HepG2 (cell line): Measurements from ENCODE around the gene BMI1. TPM values are rescaled to one million over a fixed set of nuclear protein-coding genes. Genes with fewer than 3 reads are reported as not detected.

ENCODE experiments used
- ATAC-seq: fragments of 200-7000 bp; cut with Tn5 transposase; 3 replicates; pipeline ENCODE4 v1.9.1; 2020; ENCODE audit warnings: mild to moderate bottlenecking, moderate library complexity
- BruUV-seq: library from RNA; stranded (reverse); fragments of 400-500 nt; replicated peaks from 2 replicates; lab custom pipeline; 2021; lab: Mats Ljungman, UMichigan
- CTCF ChIA-PET: fragments of 300-600 bp; formaldehyde crosslinking; extraction: SDS; loops from one replicate; lab custom pipeline; 2021; ENCODE audit warnings: low total read pairs, inconsistent platforms, low intra/inter-chr PET ratio; lab: Yijun Ruan, JAX
- POLR2A ChIA-PET: fragments of 350-600 bp; sonication (Branson Sonifier 250); formaldehyde crosslinking; loops from one replicate; lab custom pipeline; 2020; ENCODE audit warnings: antibody characterized with exemption, inconsistent platforms; lab: Yijun Ruan, JAX
- DNase-seq: peaks from one replicate; pipeline ENCODE4 v3.0.0-alpha.2; 2015; ENCODE audit warnings: low spot score
- FAIRE-seq: peaks from 3 replicates; lab custom pipeline; 2011; peaks lifted over from hg19 to GRCh38; lab: Jason Lieb, UNC
- H2AFZ ChIP-seq: one replicate; pipeline ENCODE4 v1.6.1; 2011; ENCODE audit warnings: low read length, inconsistent platforms
- H3K27ac ChIP-seq: fragments of 300-600 bp; 3 replicates; pipeline ENCODE4 v1.8.0; 2011; ENCODE audit warnings: mixed run types, mild to moderate bottlenecking, mixed read lengths, low read length, inconsistent platforms; ENCODE audit not compliant: insufficient read depth; ENCODE audit errors: extremely low read length
- H3K27me3 ChIP-seq, 2 experiments: fragments of 200-600 bp in 1 of 2; 2 replicates in 1 of 2; 3 replicates in 1 of 2; pipeline versions ENCODE4 v1.6.0 to v1.8.0; 2011; ENCODE audit warnings: low read length in 2 of 2, mild to moderate bottlenecking in 2 of 2, moderate library complexity in 2 of 2, inconsistent platforms in 1 of 2; ENCODE audit not compliant: insufficient read depth in 2 of 2, control insufficient read depth in 1 of 2
- H3K36me3 ChIP-seq, 2 experiments: fragments of 200-600 bp in 1 of 2; replicated peaks in 1 of 2; 2 replicates in 1 of 2; 3 replicates in 1 of 2; pipeline versions ENCODE4 v1.5.1 to v1.8.0; 2011; ENCODE audit warnings: low read length in 2 of 2, inconsistent platforms in 1 of 2; ENCODE audit not compliant: insufficient read depth in 2 of 2, control insufficient read depth in 1 of 2
- H3K4me1 ChIP-seq: 2 replicates; pipeline ENCODE4 v1.5.1; 2012; ENCODE audit warnings: low read length, inconsistent platforms; ENCODE audit not compliant: insufficient read depth
- H3K4me2 ChIP-seq: 2 replicates; pipeline ENCODE4 v1.6.0; 2011; ENCODE audit warnings: low read depth, low read length, inconsistent platforms
- H3K4me3 ChIP-seq, 3 experiments: fragments of 200-600 bp in 1 of 3; sonication (generic), shearing (Covaris generic) in 1 of 3; replicated peaks in 1 of 3; 2 replicates each; pipeline ENCODE4 v1.5.1; 2011 to 2016; ENCODE audit warnings: low read length in 3 of 3, inconsistent platforms in 2 of 3, low read depth in 2 of 3, mild to moderate bottlenecking in 2 of 3, control low read depth in 1 of 3, mixed read lengths in 1 of 3; ENCODE audit not compliant: insufficient read depth in 1 of 3
- H3K79me2 ChIP-seq: one replicate; pipeline ENCODE4 v1.6.1; 2011; ENCODE audit warnings: low read length, inconsistent platforms; ENCODE audit not compliant: insufficient read depth
- H3K9ac ChIP-seq: 2 replicates; pipeline ENCODE4 v1.6.0; 2011; ENCODE audit warnings: mild to moderate bottlenecking, low read depth, low read length, inconsistent platforms; ENCODE audit not compliant: insufficient read depth
- H3K9me3 ChIP-seq: 2 replicates; pipeline ENCODE4 v1.5.1; 2012; ENCODE audit warnings: mild to moderate bottlenecking, low read length
- H4K20me1 ChIP-seq: 2 replicates; pipeline ENCODE4 v1.6.0; 2011; ENCODE audit warnings: inconsistent platforms, mild to moderate bottlenecking, low read length, moderate library complexity; ENCODE audit not compliant: insufficient read depth
- CEBPZ ChIP-seq: IDR thresholded peaks from 2 replicates; pipeline ENCODE4 v1.6.1; 2012; ENCODE audit warnings: low read length, improper control_type of control experiment
- DMAP1 ChIP-seq: IDR thresholded peaks from 2 replicates; pipeline ENCODE4 v1.6.1; 2016
- GATAD1 ChIP-seq: IDR thresholded peaks from 2 replicates; pipeline ENCODE4 v1.6.1; 2016; ENCODE audit warnings: missing genetic modification reagents, missing compliant biosample characterization
- MATR3 ChIP-seq: sonication (generic); formaldehyde crosslinking; IDR thresholded peaks from 2 replicates; pipeline ENCODE4 v1.4.0; 2020; ENCODE audit warnings: missing genetic modification reagents
- MED1 ChIP-seq: sonication (generic); formaldehyde crosslinking; IDR thresholded peaks from 2 replicates; pipeline ENCODE4 v1.4.0; 2020; ENCODE audit warnings: missing genetic modification reagents
- NKX3-1 ChIP-seq: sonication (generic); formaldehyde crosslinking; IDR thresholded peaks from 2 replicates; pipeline ENCODE4 v1.5.0; 2020; ENCODE audit warnings: missing genetic modification reagents
- NR1H2 ChIP-seq: sonication (generic); formaldehyde crosslinking; IDR thresholded peaks from 2 replicates; pipeline ENCODE4 v1.8.1; 2022; ENCODE audit warnings: low read depth, missing genetic modification reagents, borderline replicate concordance
- ONECUT2 ChIP-seq: sonication (generic); formaldehyde crosslinking; IDR thresholded peaks from 2 replicates; pipeline ENCODE4 v1.4.0; 2020; ENCODE audit warnings: missing genetic modification reagents
- STAG1 ChIP-seq: sonication (generic); formaldehyde crosslinking; IDR thresholded peaks from 2 replicates; pipeline ENCODE4 v1.4.0; 2020; ENCODE audit warnings: missing genetic modification reagents
- U2AF1 ChIP-seq: fragments of 200-400 bp; formaldehyde crosslinking; optimal IDR thresholded peaks from 2 replicates; pipeline ENCODE3; 2017; ENCODE audit warnings: mild to moderate bottlenecking, low read depth, low read length
- ZNF672 ChIP-seq: sonication (generic); formaldehyde crosslinking; IDR thresholded peaks from 2 replicates; pipeline ENCODE4 v1.8.1; 2022; ENCODE audit warnings: missing genetic modification reagents
- ZNF674 ChIP-seq: sonication (generic); formaldehyde crosslinking; IDR thresholded peaks from 2 replicates; pipeline ENCODE4 v1.5.0; 2020; ENCODE audit warnings: low read depth, mild to moderate bottlenecking, missing genetic modification reagents
- ZNF7 ChIP-seq: IDR thresholded peaks from 2 replicates; pipeline ENCODE4 v1.6.1; 2016; ENCODE audit warnings: missing biosample characterization, missing genetic modification reagents
- WGBS: methylation state at CpG from one replicate; pipeline ENCODE4 v1.1.6; 2017; ENCODE audit warnings: low lambda C conversion rate; 5-methylcytosine and 5-hydroxymethylcytosine counted together
- in situ Hi-C: cut with HindIII; loops from 2 replicates; pipeline ENCODE4 v1.10.0; 2017; ENCODE audit warnings: low pct_unique_long_range_greater_than_20kb; ENCODE audit not compliant: extremely low pct_ligation_motif_present
- intact Hi-C: fragments of 100-400 bp; cut with micrococcal nuclease; formaldehyde crosslinking; loops from one replicate; pipeline ENCODE4 v1.10.0; 2022; ENCODE audit not compliant: unreplicated experiment
- polyA plus RNA-seq, 8 experiments: library from polyadenylated mRNA; depleted of rRNA in 3 of 8; stranded (reverse) in 7 of 8; unstranded in 1 of 8; fragments of >200 nt; fragmentation: Illumina TruSeq in 4 of 8; extraction: Trizol in 4 of 8; gene quantifications; 2 replicates each; pipeline versions ENCODE4 v1.2.1 to v1.2.3, GENCODE V29; 2011 to 2016; ENCODE audit warnings: low read depth in 4 of 8, missing spikeins in 1 of 8, mixed read lengths in 1 of 8; ENCODE audit not compliant: insufficient read depth in 1 of 8
- total RNA-seq, 5 experiments: library from RNA; depleted of rRNA; stranded (reverse); fragments of >200 nt; fragmentation: Illumina TruSeq; extraction: Trizol; gene quantifications; 2 replicates each; pipeline ENCODE4 v1.2.3, GENCODE V29; 2016; ENCODE audit warnings: low read depth in 1 of 5
- TF ChIP-seq, protein P1 (sequence below): sonication (generic); formaldehyde crosslinking; IDR thresholded peaks from 2 replicates; pipeline ENCODE4 v1.4.0; 2020; ENCODE audit warnings: missing genetic modification reagents

BMI1 gene
- total and polyA plus RNA-seq, 2 of the 13 experiments (the other 11 are each of a cell fraction or from before 2014, with no cell fraction given), result 30.5 to 44.0 TPM

DNA sequence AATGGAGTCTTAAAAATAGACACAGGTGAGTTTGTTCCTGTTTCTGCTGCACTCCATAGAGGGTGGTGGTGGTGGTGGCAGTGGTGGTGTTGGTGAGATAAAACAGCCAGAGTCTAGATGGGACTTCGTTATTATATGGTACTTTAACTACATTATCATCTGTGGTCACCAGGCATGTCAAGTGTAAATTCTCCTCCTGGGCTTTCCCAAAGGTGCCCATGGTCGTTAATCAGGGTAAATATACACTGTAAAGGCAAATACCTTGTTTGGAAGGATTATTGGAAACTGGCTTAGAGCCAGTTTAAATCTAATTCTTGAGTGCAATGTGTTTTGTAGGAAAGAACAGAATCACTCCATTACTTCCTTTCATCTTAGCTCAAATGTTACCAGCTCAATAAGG lies 26.2 kb upstream of the BMI1 start (continued):
- TF ChIP-seq, protein P1, sequence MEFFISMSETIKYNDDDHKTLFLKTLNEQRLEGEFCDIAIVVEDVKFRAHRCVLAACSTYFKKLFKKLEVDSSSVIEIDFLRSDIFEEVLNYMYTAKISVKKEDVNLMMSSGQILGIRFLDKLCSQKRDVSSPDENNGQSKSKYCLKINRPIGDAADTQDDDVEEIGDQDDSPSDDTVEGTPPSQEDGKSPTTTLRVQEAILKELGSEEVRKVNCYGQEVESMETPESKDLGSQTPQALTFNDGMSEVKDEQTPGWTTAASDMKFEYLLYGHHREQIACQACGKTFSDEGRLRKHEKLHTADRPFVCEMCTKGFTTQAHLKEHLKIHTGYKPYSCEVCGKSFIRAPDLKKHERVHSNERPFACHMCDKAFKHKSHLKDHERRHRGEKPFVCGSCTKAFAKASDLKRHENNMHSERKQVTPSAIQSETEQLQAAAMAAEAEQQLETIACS, result no peak
- TF ChIP-seq DMAP1 (CRISPR knock-in tag), result no peak
- no peak for TF ChIP-seq MED1 (CRISPR knock-in tag)

DNA sequence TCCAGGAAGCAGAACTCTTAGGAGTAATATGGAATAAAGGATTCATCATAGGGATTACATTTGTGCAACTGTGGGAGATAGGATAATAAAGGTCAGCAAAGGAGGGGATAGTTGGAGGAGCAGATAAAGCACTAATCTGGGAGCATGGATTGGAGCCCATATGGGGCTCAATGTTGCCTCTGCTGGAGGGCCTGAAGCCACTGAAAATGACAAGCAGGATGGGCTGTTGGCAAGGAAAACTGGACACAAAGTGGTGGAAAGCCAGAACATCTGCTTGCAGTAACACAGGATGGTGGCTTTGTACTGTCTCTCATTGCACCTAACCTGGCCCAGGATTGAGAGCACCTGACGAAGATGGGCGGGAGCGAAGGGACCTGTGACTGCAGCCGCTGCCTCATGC lies 19.7 kb upstream of the BMI1 start:
- no peak overlapping the region for H3K9ac ChIP-seq
- H3K36me3 ChIP-seq, result no peaks in the 10 kb centered on the region
- CTCF ChIA-PET, result no interaction called here
- ATAC-seq, result peak; percentile 64
- H3K4me3 ChIP-seq, result no peak overlapping the region
- TF ChIP-seq ZNF674 (CRISPR knock-in tag) (no peak), STAG1 (0 out of 2 replicates have a peak, but pooled peaks have one; percentile 3)
- TF ChIP-seq, all 625 proteins: peak for 1
- no peaks in the 10 kb centered on the region for H3K27me3 ChIP-seq
- WGBS, result 14% methylated on average over 1 of the region's 4 CpGs
- no peak overlapping the region for H3K27ac ChIP-seq
- no peaks in the 10 kb centered on the region for H4K20me1 ChIP-seq
- H3K79me2 ChIP-seq, result no peaks in the 10 kb centered on the region
- no TSS peak for BruUV-seq
- H3K4me2 ChIP-seq, result no peak overlapping the region
- in situ Hi-C loops (loop anchor here (25.0 kb wide), 2 partner anchors 411 to 789 kb away; partner anchors contain the start of gene PIP4K2A), intact Hi-C loops (no loop called here)
- H3K9me3 ChIP-seq, result no peaks in the 10 kb centered on the region
- H3K4me1 ChIP-seq, result no peaks in the 10 kb centered on the region
- DNase-seq (no peak), FAIRE-seq (no peak)
- POLR2A ChIA-PET, result no interaction called here
- H2AFZ ChIP-seq, result no peak overlapping the region

- H3K9ac ChIP-seq, result no peak overlapping the region
- H3K4me1 ChIP-seq, result no peaks in the 10 kb centered on the region
- no peak overlapping the region for H2AFZ ChIP-seq
- 33% methylated on average over 3 of the region's 3 CpGs for WGBS
- no peaks in the 10 kb centered on the region for H3K9me3 ChIP-seq
- H3K36me3 ChIP-seq, result no peaks in the 10 kb centered on the region
- no peaks in the 10 kb centered on the region for H3K27me3 ChIP-seq
- no peaks in the 10 kb centered on the region for H3K79me2 ChIP-seq
- ChIA-PET CTCF (no interaction called here), POLR2A (no interaction called here)
- H3K27ac ChIP-seq, result no peak overlapping the region
- no peaks in the 10 kb centered on the region for H4K20me1 ChIP-seq
- H3K4me2 ChIP-seq, result no peak overlapping the region
- in situ Hi-C loops, result loop anchor here (25.0 kb wide), 2 partner anchors 409 to 791 kb away; partner anchors contain the start of gene PIP4K2A
- DNase-seq (no peak), FAIRE-seq (no peak), ATAC-seq (no peak)
- H3K4me3 ChIP-seq, result no peak overlapping the region
- BruUV-seq, result no TSS peak
- intact Hi-C loops, result no loop called here
- TF ChIP-seq GATAD1 (CRISPR knock-in tag) (no peak), ZNF672 (CRISPR knock-in tag) (no peak), NKX3-1 (CRISPR knock-in tag) (no peak), CEBPZ (no peak), ZNF7 (CRISPR knock-in tag) (no peak), U2AF1 (no peak), ONECUT2 (CRISPR knock-in tag) (no peak), MATR3 (CRISPR knock-in tag) (no peak), NR1H2 (no peak)
Observed at GRCh38 chr10:22303461-22303860, 17.4 kb upstream of the BMI1 start.
